ENCODE results near the gene TMEM87A.

The TMEM87A gene

GRCh38 chr15:42285034-42285433, 11.8 kb upstream of the TMEM87A start:
- Histone ChIP-seq H3K9ac (ENCODE audit: low read length) (no peak overlapping the region), H3K56ac (ENCODE audit: low read length) (no peak overlapping the region), H2BK15ac (replicated peaks; ENCODE audit: low read depth) (no peak overlapping the region), H2BK120ac (ENCODE audit: low read depth, low read length) (no peak overlapping the region), H2BK5ac (ENCODE audit: low read length) (no peak overlapping the region), H3K18ac (ENCODE audit: low read length) (no peak overlapping the region), H4K5ac (ENCODE audit: low read length) (no peak overlapping the region), H3K4me3 (ENCODE audit: low read length) (no peak overlapping the region), H2AK5ac (ENCODE audit: low read length) (no peak overlapping the region), H3K27me3 (ENCODE audit: insufficient read depth, low read length, poor library complexity) (no peaks in the 10 kb centered on the region), H3K23ac (ENCODE audit: low read length) (no peak overlapping the region), H3K79me2 (ENCODE audit: control insufficient read depth, insufficient read depth, low read length) (no peaks in the 10 kb centered on the region), H3K4me1 (ENCODE audit: control insufficient read depth, low read depth, low read length) (no peaks in the 10 kb centered on the region), H4K8ac (ENCODE audit: low read depth, low read length) (no peak overlapping the region), H3K4ac (ENCODE audit: low read depth, low read length) (no peak overlapping the region), H3K4me2 (ENCODE audit: low read length) (no peak overlapping the region), H3K36me3 (ENCODE audit: control insufficient read depth, insufficient read depth, low read length) (no peaks in the 10 kb centered on the region), H3K27ac (ENCODE audit: low read depth, low read length) (no peak overlapping the region), H3K79me1 (ENCODE audit: low read length) (no peaks in the 10 kb centered on the region)
- WGBS (ENCODE audit: extremely low coverage, insufficient coverage, low lambda C conversion rate), result no CpG with 5 or more reads among the region's 1 CpG
- no peak for DNase-seq

- H3K4me1 ChIP-seq (ENCODE audit: control insufficient read depth, low read depth, low read length), result no peaks in the 10 kb centered on the region
- H3K79me1 ChIP-seq (ENCODE audit: low read length), result no peaks in the 10 kb centered on the region
- no peak overlapping the region for H2BK120ac ChIP-seq (ENCODE audit: low read depth, low read length)
- no peak overlapping the region for H4K5ac ChIP-seq (ENCODE audit: low read length)
- no peak overlapping the region for H3K4me3 ChIP-seq (ENCODE audit: low read length)
- no peak overlapping the region for H3K4ac ChIP-seq (ENCODE audit: low read depth, low read length)
- no peak overlapping the region for H2BK5ac ChIP-seq (ENCODE audit: low read length)
- H2BK15ac ChIP-seq (replicated peaks; ENCODE audit: low read depth), result no peak overlapping the region
- no peak overlapping the region for H3K56ac ChIP-seq (ENCODE audit: low read length)
- H3K79me2 ChIP-seq (ENCODE audit: control insufficient read depth, insufficient read depth, low read length), result no peaks in the 10 kb centered on the region
- no peak overlapping the region for H3K4me2 ChIP-seq (ENCODE audit: low read length)
- H3K23ac ChIP-seq (ENCODE audit: low read length), result no peak overlapping the region
- no peak overlapping the region for H3K27ac ChIP-seq (ENCODE audit: low read depth, low read length)
- no peak overlapping the region for H2AK5ac ChIP-seq (ENCODE audit: low read length)
- no peak overlapping the region for H3K18ac ChIP-seq (ENCODE audit: low read length)
- no peak overlapping the region for H3K9ac ChIP-seq (ENCODE audit: low read length)
- no peaks in the 10 kb centered on the region for H3K36me3 ChIP-seq (ENCODE audit: control insufficient read depth, insufficient read depth, low read length)
- no peaks in the 10 kb centered on the region for H3K27me3 ChIP-seq (ENCODE audit: insufficient read depth, low read length, poor library complexity)
- DNase-seq, result no peak
- H4K8ac ChIP-seq (ENCODE audit: low read depth, low read length), result no peak overlapping the region
Measured at GRCh38 chr15:42284551-42284950, 11.3 kb upstream of the TMEM87A start.

- Histone ChIP-seq H3K4ac (ENCODE audit: low read depth, low read length) (no peak overlapping the region), H3K79me1 (ENCODE audit: low read length) (no peaks in the 10 kb centered on the region), H3K4me3 (ENCODE audit: low read length) (no peak overlapping the region), H3K4me1 (ENCODE audit: control insufficient read depth, low read depth, low read length) (no peaks in the 10 kb centered on the region), H3K27me3 (ENCODE audit: insufficient read depth, low read length, poor library complexity) (no peaks in the 10 kb centered on the region), H2BK15ac (replicated peaks; ENCODE audit: low read depth) (no peak overlapping the region), H2AK5ac (ENCODE audit: low read length) (no peak overlapping the region), H3K36me3 (ENCODE audit: control insufficient read depth, insufficient read depth, low read length) (no peaks in the 10 kb centered on the region), H3K56ac (ENCODE audit: low read length) (no peak overlapping the region), H3K23ac (ENCODE audit: low read length) (no peak overlapping the region), H4K5ac (ENCODE audit: low read length) (no peak overlapping the region), H4K8ac (ENCODE audit: low read depth, low read length) (no peak overlapping the region), H3K27ac (ENCODE audit: low read depth, low read length) (no peak overlapping the region), H3K18ac (ENCODE audit: low read length) (no peak overlapping the region), H3K79me2 (ENCODE audit: control insufficient read depth, insufficient read depth, low read length) (no peaks in the 10 kb centered on the region), H2BK120ac (ENCODE audit: low read depth, low read length) (no peak overlapping the region), H3K9ac (ENCODE audit: low read length) (no peak overlapping the region), H3K4me2 (ENCODE audit: low read length) (no peak overlapping the region), H2BK5ac (ENCODE audit: low read length) (no peak overlapping the region)
- DNase-seq, result no peak
- WGBS (ENCODE audit: extremely low coverage, insufficient coverage, low lambda C conversion rate), result no CpG with 5 or more reads among the region's 3 CpGs
Measured at GRCh38 chr15:42283671-42284070, 10.4 kb upstream of the TMEM87A start.

GRCh38 chr15:42282926-42283325, 9.7 kb upstream of the TMEM87A start:
- no peak overlapping the region for H3K27ac ChIP-seq (ENCODE audit: low read depth, low read length)
- WGBS (ENCODE audit: extremely low coverage, insufficient coverage, low lambda C conversion rate), result no CpG with 5 or more reads among the region's 5 CpGs

GRCh38 chr15:42282344-42282743, 9.1 kb upstream of the TMEM87A start:
- no peak for DNase-seq
- H3K4ac ChIP-seq (ENCODE audit: low read depth, low read length), result no peak overlapping the region
- H2BK5ac ChIP-seq (ENCODE audit: low read length), result no peak overlapping the region
- no peak overlapping the region for H3K4me2 ChIP-seq (ENCODE audit: low read length)
- no peaks in the 10 kb centered on the region for H3K79me2 ChIP-seq (ENCODE audit: control insufficient read depth, insufficient read depth, low read length)
- no peaks in the 10 kb centered on the region for H3K4me1 ChIP-seq (ENCODE audit: control insufficient read depth, low read depth, low read length)
- no peak overlapping the region for H3K18ac ChIP-seq (ENCODE audit: low read length)
- H2AK5ac ChIP-seq (ENCODE audit: low read length), result no peak overlapping the region
- H3K79me1 ChIP-seq (ENCODE audit: low read length), result no peaks in the 10 kb centered on the region
- H3K4me3 ChIP-seq (ENCODE audit: low read length), result no peak overlapping the region
- H2BK15ac ChIP-seq (replicated peaks; ENCODE audit: low read depth), result no peak overlapping the region
- H3K36me3 ChIP-seq (ENCODE audit: control insufficient read depth, insufficient read depth, low read length), result no peaks in the 10 kb centered on the region
- H4K5ac ChIP-seq (ENCODE audit: low read length), result no peak overlapping the region
- no peak overlapping the region for H3K9ac ChIP-seq (ENCODE audit: low read length)
- H3K56ac ChIP-seq (ENCODE audit: low read length), result no peak overlapping the region
- H3K23ac ChIP-seq (ENCODE audit: low read length), result no peak overlapping the region
- no peaks in the 10 kb centered on the region for H3K27me3 ChIP-seq (ENCODE audit: insufficient read depth, low read length, poor library complexity)
- H2BK120ac ChIP-seq (ENCODE audit: low read depth, low read length), result no peak overlapping the region
- H3K27ac ChIP-seq (ENCODE audit: low read depth, low read length), result no peak overlapping the region
- H4K8ac ChIP-seq (ENCODE audit: low read depth, low read length), result no peak overlapping the region

More at GRCh38 chr15:42282926-42283325, 9.7 kb upstream of the TMEM87A start:
- no peak overlapping the region for H3K4me2 ChIP-seq (ENCODE audit: low read length)
- H4K8ac ChIP-seq (ENCODE audit: low read depth, low read length), result no peak overlapping the region
- no peak overlapping the region for H3K4me3 ChIP-seq (ENCODE audit: low read length)
- no peaks in the 10 kb centered on the region for H3K27me3 ChIP-seq (ENCODE audit: insufficient read depth, low read length, poor library complexity)
- no peak overlapping the region for H3K4ac ChIP-seq (ENCODE audit: low read depth, low read length)
- no peak overlapping the region for H3K18ac ChIP-seq (ENCODE audit: low read length)
- no peak overlapping the region for H2AK5ac ChIP-seq (ENCODE audit: low read length)
- H2BK15ac ChIP-seq (replicated peaks; ENCODE audit: low read depth), result no peak overlapping the region
- no peaks in the 10 kb centered on the region for H3K4me1 ChIP-seq (ENCODE audit: control insufficient read depth, low read depth, low read length)
- no peak overlapping the region for H3K23ac ChIP-seq (ENCODE audit: low read length)
- no peak overlapping the region for H2BK120ac ChIP-seq (ENCODE audit: low read depth, low read length)
- no peaks in the 10 kb centered on the region for H3K79me2 ChIP-seq (ENCODE audit: control insufficient read depth, insufficient read depth, low read length)
- no peak overlapping the region for H4K5ac ChIP-seq (ENCODE audit: low read length)
- no peaks in the 10 kb centered on the region for H3K36me3 ChIP-seq (ENCODE audit: control insufficient read depth, insufficient read depth, low read length)
- no peak for DNase-seq
- no peak overlapping the region for H3K9ac ChIP-seq (ENCODE audit: low read length)
- no peak overlapping the region for H2BK5ac ChIP-seq (ENCODE audit: low read length)
- H3K56ac ChIP-seq (ENCODE audit: low read length), result no peak overlapping the region
- no peaks in the 10 kb centered on the region for H3K79me1 ChIP-seq (ENCODE audit: low read length)

GRCh38 chr15:42279234-42279723, 6.0 kb upstream of the TMEM87A start:
- DNase-seq, result no peak
- Histone ChIP-seq H3K27ac (ENCODE audit: low read depth, low read length) (no peak overlapping the region), H3K18ac (ENCODE audit: low read length) (no peak overlapping the region), H4K5ac (ENCODE audit: low read length) (no peak overlapping the region), H3K4ac (ENCODE audit: low read depth, low read length) (no peak overlapping the region), H4K8ac (ENCODE audit: low read depth, low read length) (no peak overlapping the region), H3K4me3 (ENCODE audit: low read length) (no peak overlapping the region), H3K79me2 (ENCODE audit: control insufficient read depth, insufficient read depth, low read length) (no peaks in the 10 kb centered on the region), H3K4me1 (ENCODE audit: control insufficient read depth, low read depth, low read length) (no peaks in the 10 kb centered on the region), H2BK15ac (replicated peaks; ENCODE audit: low read depth) (no peak overlapping the region), H3K9ac (ENCODE audit: low read length) (no peak overlapping the region), H3K79me1 (ENCODE audit: low read length) (no peaks in the 10 kb centered on the region), H3K36me3 (ENCODE audit: control insufficient read depth, insufficient read depth, low read length) (no peaks in the 10 kb centered on the region), H2BK120ac (ENCODE audit: low read depth, low read length) (no peak overlapping the region), H2BK5ac (ENCODE audit: low read length) (no peak overlapping the region), H3K23ac (ENCODE audit: low read length) (no peak overlapping the region), H2AK5ac (ENCODE audit: low read length) (no peak overlapping the region), H3K27me3 (ENCODE audit: insufficient read depth, low read length, poor library complexity) (no peaks in the 10 kb centered on the region), H3K4me2 (ENCODE audit: low read length) (no peak overlapping the region), H3K56ac (ENCODE audit: low read length) (no peak overlapping the region)
- no CpG with 5 or more reads among the region's 3 CpGs for WGBS (ENCODE audit: extremely low coverage, insufficient coverage, low lambda C conversion rate)

Data from mesendoderm (in vitro differentiated cells).